Measurements from ENCODE around the gene HSPB2.

GRCh38 chr11:111935317-111936039, 22.9 kb downstream of the HSPB2 start:
- TF ChIP-seq, protein P1, sequence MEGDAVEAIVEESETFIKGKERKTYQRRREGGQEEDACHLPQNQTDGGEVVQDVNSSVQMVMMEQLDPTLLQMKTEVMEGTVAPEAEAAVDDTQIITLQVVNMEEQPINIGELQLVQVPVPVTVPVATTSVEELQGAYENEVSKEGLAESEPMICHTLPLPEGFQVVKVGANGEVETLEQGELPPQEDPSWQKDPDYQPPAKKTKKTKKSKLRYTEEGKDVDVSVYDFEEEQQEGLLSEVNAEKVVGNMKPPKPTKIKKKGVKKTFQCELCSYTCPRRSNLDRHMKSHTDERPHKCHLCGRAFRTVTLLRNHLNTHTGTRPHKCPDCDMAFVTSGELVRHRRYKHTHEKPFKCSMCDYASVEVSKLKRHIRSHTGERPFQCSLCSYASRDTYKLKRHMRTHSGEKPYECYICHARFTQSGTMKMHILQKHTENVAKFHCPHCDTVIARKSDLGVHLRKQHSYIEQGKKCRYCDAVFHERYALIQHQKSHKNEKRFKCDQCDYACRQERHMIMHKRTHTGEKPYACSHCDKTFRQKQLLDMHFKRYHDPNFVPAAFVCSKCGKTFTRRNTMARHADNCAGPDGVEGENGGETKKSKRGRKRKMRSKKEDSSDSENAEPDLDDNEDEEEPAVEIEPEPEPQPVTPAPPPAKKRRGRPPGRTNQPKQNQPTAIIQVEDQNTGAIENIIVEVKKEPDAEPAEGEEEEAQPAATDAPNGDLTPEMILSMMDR (conservative IDR thresholded peaks at IDR 0.05), result no peak
- no peak for TF ChIP-seq EZH2 (IDR thresholded peaks at IDR 0.05; ENCODE audit: low read depth)

Data from PC-9 (cell line).